ENCODE results near the gene MRPL24. TPM values are rescaled to one million over a fixed set of nuclear protein-coding genes. Genes with fewer than 3 reads are reported as not detected.

The MRPL24 gene
- polyA plus RNA-seq, 1 experiment, result 65.5 TPM

DNA sequence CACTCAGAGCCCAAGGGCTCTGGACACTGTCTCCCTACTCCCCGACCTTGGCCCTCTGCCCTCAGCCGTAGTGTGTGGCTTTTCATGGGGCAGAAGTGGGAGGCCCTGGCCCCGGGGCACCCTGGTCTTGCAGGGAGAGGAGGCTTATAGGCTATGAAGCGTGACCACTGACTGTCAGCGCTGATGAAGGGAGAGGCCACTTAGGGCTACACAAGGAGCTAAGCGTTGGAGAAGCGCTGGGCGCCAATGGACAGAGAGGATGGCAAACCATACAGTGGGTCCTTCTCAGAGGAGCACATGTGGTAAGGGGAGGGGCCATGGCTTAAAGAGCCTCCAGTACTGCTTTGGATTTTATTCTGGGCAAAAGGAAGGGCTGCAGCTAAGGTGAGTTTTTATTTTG lies 43.4 kb downstream of the MRPL24 start:
- POLR2A ChIA-PET, result no interaction called here

DNA sequence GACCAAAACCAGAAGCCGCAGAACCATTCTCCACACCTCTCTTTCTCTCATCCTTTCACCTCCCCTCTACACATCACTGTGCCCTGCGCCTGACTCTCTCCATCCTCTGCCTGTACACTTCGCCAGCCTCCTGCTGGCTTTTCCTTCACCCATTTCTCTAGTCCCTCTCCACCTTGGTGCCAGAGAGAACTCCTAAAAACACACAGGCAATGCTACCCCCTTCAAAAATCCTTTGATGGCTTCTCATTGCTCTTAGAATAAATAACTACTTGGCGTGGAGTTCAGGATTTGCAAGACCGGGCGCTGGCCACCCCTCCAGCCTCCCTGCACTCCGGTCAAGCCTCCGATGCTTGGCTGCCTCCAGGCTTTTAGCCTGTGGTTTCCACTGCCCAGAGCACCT lies 44.1 kb downstream of the MRPL24 start:
- Histone ChIP-seq H3K9me3 (ENCODE audit: control insufficient read depth, insufficient read depth, low read length) (peaks cover 3% of the 10 kb centered on the region; the same call in 1 of the 2 replicates), H3K27me3 (ENCODE audit: control insufficient read depth, insufficient read depth, low read length) (no peaks in the 10 kb centered on the region), H3K4me3 (ENCODE audit: low read depth, low read length) (no peak overlapping the region), H3K27ac (ENCODE audit: low read depth, low read length) (no peak overlapping the region)
- CTCF ChIA-PET, result interaction anchor here (2.8 to 13.6 kb wide), 2 partner anchors 9 to 27 kb away, joined by 13 to 616 read pairs; partner anchors contain the start of genes CRABP2, ISG20L2 and METTL25B
- TF ChIP-seq, protein P1, sequence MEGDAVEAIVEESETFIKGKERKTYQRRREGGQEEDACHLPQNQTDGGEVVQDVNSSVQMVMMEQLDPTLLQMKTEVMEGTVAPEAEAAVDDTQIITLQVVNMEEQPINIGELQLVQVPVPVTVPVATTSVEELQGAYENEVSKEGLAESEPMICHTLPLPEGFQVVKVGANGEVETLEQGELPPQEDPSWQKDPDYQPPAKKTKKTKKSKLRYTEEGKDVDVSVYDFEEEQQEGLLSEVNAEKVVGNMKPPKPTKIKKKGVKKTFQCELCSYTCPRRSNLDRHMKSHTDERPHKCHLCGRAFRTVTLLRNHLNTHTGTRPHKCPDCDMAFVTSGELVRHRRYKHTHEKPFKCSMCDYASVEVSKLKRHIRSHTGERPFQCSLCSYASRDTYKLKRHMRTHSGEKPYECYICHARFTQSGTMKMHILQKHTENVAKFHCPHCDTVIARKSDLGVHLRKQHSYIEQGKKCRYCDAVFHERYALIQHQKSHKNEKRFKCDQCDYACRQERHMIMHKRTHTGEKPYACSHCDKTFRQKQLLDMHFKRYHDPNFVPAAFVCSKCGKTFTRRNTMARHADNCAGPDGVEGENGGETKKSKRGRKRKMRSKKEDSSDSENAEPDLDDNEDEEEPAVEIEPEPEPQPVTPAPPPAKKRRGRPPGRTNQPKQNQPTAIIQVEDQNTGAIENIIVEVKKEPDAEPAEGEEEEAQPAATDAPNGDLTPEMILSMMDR (IDR thresholded peaks at IDR 0.05; ENCODE audit: low read depth, low read length), result no peak
- DNase-seq (ENCODE audit: low read depth, low spot score), result no peak
- POLR2A ChIA-PET, result no interaction called here

More for the DNA sequence above, 43.4 kb downstream of the MRPL24 start:
- no peak overlapping the region for H3K4me3 ChIP-seq (ENCODE audit: low read depth, low read length)
- H3K27me3 ChIP-seq (ENCODE audit: control insufficient read depth, insufficient read depth, low read length), result no peaks in the 10 kb centered on the region
- DNase-seq (ENCODE audit: low read depth, low spot score), result no peak
- TF ChIP-seq, protein P1 (IDR thresholded peaks at IDR 0.05; ENCODE audit: low read depth, low read length), result no peak
- H3K9me3 ChIP-seq (ENCODE audit: control insufficient read depth, insufficient read depth, low read length), result peaks cover 3% of the 10 kb centered on the region; the same call in 1 of the 2 replicates
- CTCF ChIA-PET, result interaction anchor here (2.8 to 6.4 kb wide), 2 partner anchors 7 to 9 kb away, joined by 13 to 83 read pairs; partner anchors contain the start of gene CRABP2
- H3K27ac ChIP-seq (ENCODE audit: low read depth, low read length), result no peak overlapping the region

DNA sequence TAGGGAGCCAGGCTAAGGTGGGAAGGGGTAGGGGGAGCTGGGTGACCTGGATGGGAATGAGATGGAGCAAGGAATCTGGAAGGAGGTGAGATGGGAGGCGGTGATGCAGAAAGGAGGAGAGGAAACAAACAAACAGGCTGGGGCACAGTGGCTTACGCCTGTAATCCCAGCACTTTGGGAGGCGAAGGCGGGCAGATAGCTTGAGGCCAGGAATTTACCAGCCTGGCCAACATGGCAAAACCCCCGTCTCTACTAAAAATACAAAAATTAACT lies 46.3 kb downstream of the MRPL24 start:
- Histone ChIP-seq H3K4me3 (ENCODE audit: low read depth, low read length) (no peak overlapping the region), H3K27me3 (ENCODE audit: control insufficient read depth, insufficient read depth, low read length) (no peaks in the 10 kb centered on the region), H3K27ac (ENCODE audit: low read depth, low read length) (no peak overlapping the region), H3K9me3 (ENCODE audit: control insufficient read depth, insufficient read depth, low read length) (no peaks in the 10 kb centered on the region)
- TF ChIP-seq, protein P1 (IDR thresholded peaks at IDR 0.05; ENCODE audit: low read depth, low read length), result no peak
- ChIA-PET POLR2A (interaction anchor here (0.6 to 2.0 kb wide), 2 partner anchors 12 to 18 kb away, joined by 4 to 8 read pairs; no protein-coding TSS in a partner anchor), CTCF (interaction anchor here (0.6 to 13.6 kb wide), 5 partner anchors 12 to 218 kb away, joined by 3 to 616 read pairs (median 3); partner anchors contain the start of genes CRABP2, ISG20L2 and METTL25B)
- DNase-seq (ENCODE audit: low read depth, low spot score), result no peak

DNA sequence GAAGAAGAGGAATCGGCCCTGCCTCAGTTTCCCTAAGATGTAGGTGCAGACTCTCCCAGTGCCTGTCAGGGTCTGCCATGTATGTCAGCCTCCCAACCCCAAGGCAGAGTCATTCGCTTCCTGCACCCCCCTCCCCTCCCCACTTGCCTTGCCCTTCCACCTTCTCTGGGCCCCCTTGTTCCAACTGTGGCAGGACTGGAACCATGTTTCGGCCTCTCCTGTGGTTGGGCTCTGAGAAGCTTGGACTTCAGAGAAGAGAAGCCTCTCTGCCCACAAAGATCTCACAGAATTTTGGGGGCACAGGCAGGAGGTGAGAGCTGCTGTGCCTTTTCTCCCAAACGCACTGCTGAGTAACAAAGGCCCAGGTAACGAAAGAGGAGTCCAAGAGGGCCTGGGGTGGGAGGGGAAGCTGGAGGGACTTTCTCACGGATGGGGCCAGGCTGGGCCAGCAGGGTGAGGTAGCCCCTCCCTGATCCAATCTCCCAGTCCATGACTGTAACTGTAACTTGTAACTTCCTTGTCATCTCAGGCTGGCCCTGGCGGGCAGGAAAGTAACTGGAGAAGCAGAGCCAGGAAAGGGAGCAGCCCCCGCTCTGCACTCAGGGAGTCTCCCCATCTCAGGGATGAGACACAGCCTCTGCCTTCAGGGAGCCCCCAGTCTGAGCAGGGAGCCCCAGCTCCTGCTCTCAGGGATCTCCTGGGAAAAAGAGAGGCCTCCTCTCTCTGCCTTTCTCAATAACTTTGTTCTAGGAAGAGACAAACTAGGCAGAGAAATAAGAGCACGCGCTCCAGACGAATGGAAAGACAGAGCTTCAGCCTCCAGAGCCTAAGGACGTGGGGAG lies 46.8 kb downstream of the MRPL24 start:
- no peak for DNase-seq (ENCODE audit: low read depth, low spot score)
- Histone ChIP-seq H3K9me3 (ENCODE audit: control insufficient read depth, insufficient read depth, low read length) (no peaks in the 10 kb centered on the region), H3K27ac (ENCODE audit: low read depth, low read length) (no peak overlapping the region), H3K27me3 (ENCODE audit: control insufficient read depth, insufficient read depth, low read length) (no peaks in the 10 kb centered on the region), H3K4me3 (ENCODE audit: low read depth, low read length) (no peak overlapping the region)
- TF ChIP-seq, protein P1 (IDR thresholded peaks at IDR 0.05; ENCODE audit: low read depth, low read length), result no peak
- ChIA-PET POLR2A (interaction anchor here (0.6 to 2.0 kb wide), 3 partner anchors 12 to 18 kb away, joined by 3 to 8 read pairs (median 4); no protein-coding TSS in a partner anchor), CTCF (interaction anchor here (0.9 to 13.6 kb wide), 4 partner anchors 12 to 198 kb away, joined by 3 to 616 read pairs (median 8); partner anchors contain the start of genes CRABP2, ISG20L2 and METTL25B)

Data from AG04450 (cell line).